Measurements from ENCODE around the gene ZNF397.
"Not testable (repeated sequence)": the region's sequence is repeated elsewhere in the genome, so short reads cannot be mapped to it uniquely, and the experiment has no call there.

ZNF397 gene

GRCh38 chr18:35240664-35241447 is at the start of gene ZNF397:
TSS of gene ZNF397 (plus strand) at chr18:35241034. CDS start at chr18:35242471, 1,437 bp downstream.
- peak; percentile 95 for DNase-seq

- no peak for DNase-seq
Observed at GRCh38 chr18:35191698-35192025, 49.2 kb upstream of the ZNF397 start.

GRCh38 chr18:35192415-35192814 is 48.4 kb upstream of the ZNF397 start:
- peak; percentile 97 for DNase-seq

- peak; percentile 83 for DNase-seq
Observed at GRCh38 chr18:35193316-35193715, 47.5 kb upstream of the ZNF397 start.

- no peak for DNase-seq
Observed at GRCh38 chr18:35197296-35197695, 43.5 kb upstream of the ZNF397 start.

- no peak for DNase-seq
Observed at GRCh38 chr18:35201256-35201931, 39.4 kb upstream of the ZNF397 start.

GRCh38 chr18:35203067-35203466 is 37.8 kb upstream of the ZNF397 start:
- DNase-seq = no peak

- DNase-seq = no peak
Observed at GRCh38 chr18:35205199-35205712, 35.6 kb upstream of the ZNF397 start.

GRCh38 chr18:35205746-35206458 is 34.9 kb upstream of the ZNF397 start:
- DNase-seq = not testable (repeated sequence)

GRCh38 chr18:35215026-35215425 is 25.8 kb upstream of the ZNF397 start:
- DNase-seq = no peak

GRCh38 chr18:35216611-35217010 is 24.2 kb upstream of the ZNF397 start:
- not testable (repeated sequence) for DNase-seq

GRCh38 chr18:35219331-35219730 is 21.5 kb upstream of the ZNF397 start:
- not testable (repeated sequence) for DNase-seq

- DNase-seq = no peak
Observed at GRCh38 chr18:35220424-35220823, 20.4 kb upstream of the ZNF397 start.

GRCh38 chr18:35223797-35224196 is 17.0 kb upstream of the ZNF397 start:
- DNase-seq = no peak

- DNase-seq = no peak
Observed at GRCh38 chr18:35227254-35227653, 13.6 kb upstream of the ZNF397 start.

- DNase-seq = peak; percentile 12
Observed at GRCh38 chr18:35231052-35231451, 9.8 kb upstream of the ZNF397 start.

GRCh38 chr18:35236571-35237363 is 4.1 kb upstream of the ZNF397 start:
- no peak for DNase-seq

- no peak for DNase-seq
Observed at GRCh38 chr18:35239314-35239713, 1.5 kb upstream of the ZNF397 start.

- no peak for DNase-seq
Observed at GRCh38 chr18:35241448-35241804, 592 bp downstream of the ZNF397 start.

- DNase-seq = no peak
Observed at GRCh38 chr18:35242426-35242825, 1.6 kb downstream of the ZNF397 start.

- no peak for DNase-seq
Observed at GRCh38 chr18:35244671-35245070, 3.8 kb downstream of the ZNF397 start.

- no peak for DNase-seq
Observed at GRCh38 chr18:35245719-35246317, 5.0 kb downstream of the ZNF397 start.
